Spinal cord (tissue), 10 donors: Measurements from ENCODE around the gene VWF. TPM values are rescaled to one million over a fixed set of nuclear protein-coding genes. Genes with fewer than 3 reads are reported as not detected.

Source experiments
- DNase-seq, 6 donors: peaks; one replicate each; pipeline versions ENCODE4 v3.0.0 to v3.0.0-alpha.2; 2013 to 2015; ENCODE audit warnings: low spot score in 6 of 6, low read depth in 4 of 6
- H3K27ac ChIP-seq: one replicate; pipeline ENCODE4 v1.5.1; 2013; ENCODE audit warnings: low read depth, low read length, control low read depth
- H3K27me3 ChIP-seq: one replicate; pipeline ENCODE4 v1.6.1; 2013; ENCODE audit warnings: low read length; ENCODE audit not compliant: control insufficient read depth, insufficient read depth
- H3K36me3 ChIP-seq: one replicate; pipeline ENCODE4 v1.6.1; 2013; ENCODE audit warnings: low read length; ENCODE audit not compliant: control insufficient read depth, insufficient read depth
- H3K4me1 ChIP-seq: one replicate; pipeline ENCODE4 v1.6.1; 2013; ENCODE audit warnings: low read length; ENCODE audit not compliant: control insufficient read depth, insufficient read depth
- H3K4me3 ChIP-seq: one replicate; pipeline ENCODE4 v1.5.1; 2013; ENCODE audit warnings: low read depth, low read length, control low read depth
- H3K9me3 ChIP-seq: one replicate; pipeline ENCODE4 v1.6.1; 2013; ENCODE audit warnings: low read length; ENCODE audit not compliant: control insufficient read depth, insufficient read depth
- WGBS: methylation state at CpG from one replicate; pipeline ENCODE4 v1.1.5; 2013; ENCODE audit warnings: missing lambda C conversion rate; ENCODE audit not compliant: insufficient coverage; 5-methylcytosine and 5-hydroxymethylcytosine counted together
- polyA plus RNA-seq, 2 donors: library from polyadenylated mRNA; unstranded; fragments of 120-200 nt; gene quantifications; one replicate each; pipeline ENCODE4 v1.2.1, GENCODE V29; 2013; ENCODE audit not compliant: insufficient read length in 2 of 2
- total RNA-seq, 2 donors: library from RNA; depleted of rRNA in 1 of 2; stranded (reverse); fragments of 120-200 nt in 1 of 2; fragments of >200 nt in 1 of 2; gene quantifications; one replicate each; pipeline versions ENCODE4 v1.2.3 to v1.2.4, GENCODE V29; 2013 to 2014
- donor health status: healthy.

The VWF gene
- total and polyA plus RNA-seq, 4 donors = 34.3 to 76.6 (median 37.5) TPM

- H3K27ac ChIP-seq = no peak overlapping the region
- WGBS = 94% methylated on average over 24 of the region's 25 CpGs
- no peaks in the 10 kb centered on the region for H3K9me3 ChIP-seq
- peaks cover 32% of the 10 kb centered on the region for H3K4me1 ChIP-seq
- no peak overlapping the region for H3K4me3 ChIP-seq
- no peaks in the 10 kb centered on the region for H3K27me3 ChIP-seq
- no peak for DNase-seq
- H3K36me3 ChIP-seq = peaks cover 8% of the 10 kb centered on the region
Measured at GRCh38 chr12:5921027-5921909, 203.2 kb downstream of the VWF start.

GRCh38 chr12:5916785-5917290 lies 207.6 kb downstream of the VWF start:
- H3K4me3 ChIP-seq = no peak overlapping the region
- peaks cover 3% of the 10 kb centered on the region for H3K36me3 ChIP-seq
- no peaks in the 10 kb centered on the region for H3K9me3 ChIP-seq
- WGBS = no CpG with 5 or more reads among the region's 9 CpGs
- no peaks in the 10 kb centered on the region for H3K27me3 ChIP-seq
- H3K27ac ChIP-seq = no peak overlapping the region
- H3K4me1 ChIP-seq = peaks cover 24% of the 10 kb centered on the region
- no peak for DNase-seq

GRCh38 chr12:5915511-5915910 lies 209.0 kb downstream of the VWF start:
- no peaks in the 10 kb centered on the region for H3K27me3 ChIP-seq
- no peak for DNase-seq
- no peaks in the 10 kb centered on the region for H3K9me3 ChIP-seq
- H3K4me3 ChIP-seq = no peak overlapping the region
- no peaks in the 10 kb centered on the region for H3K36me3 ChIP-seq
- H3K27ac ChIP-seq = no peak overlapping the region
- WGBS = 59% methylated on average over 4 of the region's 4 CpGs
- H3K4me1 ChIP-seq = peaks cover 24% of the 10 kb centered on the region

- Histone ChIP-seq H3K27ac (no peak overlapping the region), H3K4me1 (peaks cover 24% of the 10 kb centered on the region)
Measured at GRCh38 chr12:5914387-5915149, 209.9 kb downstream of the VWF start.

GRCh38 chr12:5913387-5913786 lies 211.1 kb downstream of the VWF start:
- DNase-seq = peak in 1 of 6 donors; percentile 64
- Histone ChIP-seq H3K9me3 (no peaks in the 10 kb centered on the region), H3K36me3 (no peaks in the 10 kb centered on the region), H3K27ac (no peak overlapping the region), H3K4me3 (no peak overlapping the region), H3K27me3 (no peaks in the 10 kb centered on the region), H3K4me1 (peaks cover 24% of the 10 kb centered on the region)
- WGBS = 56% methylated on average over 8 of the region's 9 CpGs

More at GRCh38 chr12:5914387-5915149, 209.9 kb downstream of the VWF start:
- H3K36me3 ChIP-seq = no peaks in the 10 kb centered on the region
- H3K9me3 ChIP-seq = no peaks in the 10 kb centered on the region
- H3K4me3 ChIP-seq = no peak overlapping the region
- WGBS = 96% methylated on average over 6 of the region's 11 CpGs
- no peaks in the 10 kb centered on the region for H3K27me3 ChIP-seq
- no peak for DNase-seq

- WGBS = 65% methylated on average over 13 of the region's 19 CpGs
- peak in 2 of 6 donors; percentile 13 to 64 for DNase-seq
- H3K36me3 ChIP-seq = no peaks in the 10 kb centered on the region
Measured at GRCh38 chr12:5912437-5913334, 211.8 kb downstream of the VWF start.

GRCh38 chr12:5912011-5912410 lies 212.5 kb downstream of the VWF start:
- peak in 1 of 6 donors; percentile 11 for DNase-seq
- H3K4me1 ChIP-seq = peaks cover 24% of the 10 kb centered on the region
- no peak overlapping the region for H3K27ac ChIP-seq
- H3K9me3 ChIP-seq = no peaks in the 10 kb centered on the region
- no CpG with 5 or more reads among the region's 3 CpGs for WGBS
- H3K27me3 ChIP-seq = no peaks in the 10 kb centered on the region
- H3K36me3 ChIP-seq = no peaks in the 10 kb centered on the region
- no peak overlapping the region for H3K4me3 ChIP-seq

More at GRCh38 chr12:5912437-5913334, 211.8 kb downstream of the VWF start:
- Histone ChIP-seq H3K4me1 (peaks cover 24% of the 10 kb centered on the region), H3K27ac (no peak overlapping the region), H3K27me3 (no peaks in the 10 kb centered on the region), H3K4me3 (no peak overlapping the region), H3K9me3 (no peaks in the 10 kb centered on the region)

- H3K9me3 ChIP-seq = no peaks in the 10 kb centered on the region
- no peak for DNase-seq
- 91% methylated on average over 5 of the region's 7 CpGs for WGBS
- H3K27me3 ChIP-seq = no peaks in the 10 kb centered on the region
- no peak overlapping the region for H3K27ac ChIP-seq
- peaks cover 24% of the 10 kb centered on the region for H3K4me1 ChIP-seq
- no peak overlapping the region for H3K4me3 ChIP-seq
- no peaks in the 10 kb centered on the region for H3K36me3 ChIP-seq
Measured at GRCh38 chr12:5910790-5911548, 213.5 kb downstream of the VWF start.
